Calu3 (cell line): ENCODE data around the gene APOE. TPM values are rescaled to one million over a fixed set of nuclear protein-coding genes. Genes with fewer than 3 reads are reported as not detected.

ENCODE experiments used
- BruUV-seq: library from RNA; stranded (reverse); fragments of 400-500 nt; replicated peaks from 2 replicates; lab custom pipeline; 2021; lab: Mats Ljungman, UMichigan
- CTCF ChIA-PET: fragments of 300-600 bp; sonication (Branson Sonifier 250); formaldehyde crosslinking; loops from one replicate; lab custom pipeline; 2022; ENCODE audit warnings: antibody characterized with exemption; lab: Charles Lee
- DNase-seq: peaks from one replicate; pipeline ENCODE4 v3.0.0; 2022
- H3K27ac Mint-ChIP-seq: one replicate; pipeline ENCODE4 v1.8.0; 2022; ENCODE audit warnings: mixed read lengths; ENCODE audit not compliant: unreplicated experiment
- H3K27me3 Mint-ChIP-seq: one replicate; pipeline ENCODE4 v1.8.0; 2022; ENCODE audit warnings: mixed read lengths; ENCODE audit not compliant: unreplicated experiment
- H3K36me3 Mint-ChIP-seq: one replicate; pipeline ENCODE4 v1.8.0; 2022; ENCODE audit warnings: mild to moderate bottlenecking, moderate library complexity, mixed read lengths; ENCODE audit not compliant: insufficient read depth, unreplicated experiment
- H3K4me1 Mint-ChIP-seq: one replicate; pipeline ENCODE4 v1.8.0; 2022; ENCODE audit warnings: mild to moderate bottlenecking, low read depth, mixed read lengths; ENCODE audit not compliant: unreplicated experiment
- H3K4me3 Mint-ChIP-seq: one replicate; pipeline ENCODE4 v1.8.0; 2022; ENCODE audit warnings: mild to moderate bottlenecking, low read depth, moderate library complexity, mixed read lengths; ENCODE audit not compliant: unreplicated experiment
- H3K9me3 Mint-ChIP-seq: one replicate; pipeline ENCODE4 v1.8.0; 2022; ENCODE audit warnings: low read depth, mixed read lengths; ENCODE audit not compliant: unreplicated experiment
- CTCF ChIP-seq: fragments of 200-600 bp; IDR thresholded peaks from one replicate; pipeline ENCODE4 v1.8.0; 2022; ENCODE audit warnings: antibody characterized with exemption; ENCODE audit not compliant: unreplicated experiment
- intact Hi-C: fragments of 100-400 bp; cut with micrococcal nuclease; formaldehyde crosslinking; loops from one replicate; pipeline ENCODE4 v1.10.0; 2022; ENCODE audit not compliant: unreplicated experiment
- total RNA-seq: library from RNA; stranded (reverse); gene quantifications from 2 replicates; pipeline ENCODE4 v1.2.3, GENCODE V29; 2022

APOE gene
- total RNA-seq, 1 experiment from 2014 or later = 1.1 TPM

GRCh38 chr19:44903602-44904425 is 1.8 kb upstream of the APOE start:
- Mint-ChIP-seq H3K4me1 (peaks cover 11% of the 10 kb centered on the region), H3K4me3 (no peak overlapping the region), H3K9me3 (no peaks in the 10 kb centered on the region), H3K27ac (peak overlapping the region; percentile 79), H3K27me3 (peaks cover 49% of the 10 kb centered on the region), H3K36me3 (peaks cover 78% of the 10 kb centered on the region)
- TF ChIP-seq CTCF = peak; percentile 99
- no TSS peak for BruUV-seq
- intact Hi-C loops = loop anchor here (1.0 kb wide), 1 partner anchor 47 kb away; no protein-coding TSS in a partner anchor
- peak; percentile 90 for DNase-seq
- CTCF ChIA-PET = interaction anchor here (0.6 to 1.2 kb wide), 3 partner anchors 47 to 51 kb away, joined by 3 read pairs; partner anchors contain the start of gene CLPTM1

DNA sequence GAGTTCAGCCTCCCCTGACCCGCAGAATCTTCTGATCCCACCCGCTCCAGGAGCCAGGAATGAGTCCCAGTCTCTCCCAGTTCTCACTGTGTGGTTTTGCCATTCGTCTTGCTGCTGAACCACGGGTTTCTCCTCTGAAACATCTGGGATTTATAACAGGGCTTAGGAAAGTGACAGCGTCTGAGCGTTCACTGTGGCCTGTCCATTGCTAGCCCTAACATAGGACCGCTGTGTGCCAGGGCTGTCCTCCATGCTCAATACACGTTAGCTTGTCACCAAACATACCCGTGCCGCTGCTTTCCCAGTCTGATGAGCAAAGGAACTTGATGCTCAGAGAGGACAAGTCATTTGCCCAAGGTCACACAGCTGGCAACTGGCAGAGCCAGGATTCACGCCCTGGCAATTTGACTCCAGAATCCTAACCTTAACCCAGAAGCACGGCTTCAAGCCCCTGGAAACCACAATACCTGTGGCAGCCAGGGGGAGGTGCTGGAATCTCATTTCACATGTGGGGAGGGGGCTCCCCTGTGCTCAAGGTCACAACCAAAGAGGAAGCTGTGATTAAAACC is 1.1 kb upstream of the APOE start:
- Mint-ChIP-seq H3K9me3 (no peaks in the 10 kb centered on the region), H3K27me3 (peaks cover 49% of the 10 kb centered on the region), H3K4me3 (no peak overlapping the region), H3K4me1 (peaks cover 11% of the 10 kb centered on the region), H3K27ac (no peak overlapping the region), H3K36me3 (peaks cover 71% of the 10 kb centered on the region)
- TSS peak; percentile 23 for BruUV-seq
- no peak for DNase-seq
- CTCF ChIA-PET = interaction anchor here (0.6 to 1.2 kb wide), 3 partner anchors 46 to 50 kb away, joined by 3 read pairs; partner anchors contain the start of gene CLPTM1
- TF ChIP-seq CTCF = no peak
- intact Hi-C loops = no loop called here

DNA sequence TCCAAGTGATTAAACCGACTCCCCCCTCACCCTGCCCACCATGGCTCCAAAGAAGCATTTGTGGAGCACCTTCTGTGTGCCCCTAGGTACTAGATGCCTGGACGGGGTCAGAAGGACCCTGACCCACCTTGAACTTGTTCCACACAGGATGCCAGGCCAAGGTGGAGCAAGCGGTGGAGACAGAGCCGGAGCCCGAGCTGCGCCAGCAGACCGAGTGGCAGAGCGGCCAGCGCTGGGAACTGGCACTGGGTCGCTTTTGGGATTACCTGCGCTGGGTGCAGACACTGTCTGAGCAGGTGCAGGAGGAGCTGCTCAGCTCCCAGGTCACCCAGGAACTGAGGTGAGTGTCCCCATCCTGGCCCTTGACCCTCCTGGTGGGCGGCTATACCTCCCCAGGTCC is 2.0 kb downstream of the APOE start:
- intact Hi-C loops = no loop called here
- no peak for TF ChIP-seq CTCF
- peaks cover 49% of the 10 kb centered on the region for H3K27me3 Mint-ChIP-seq
- no peak for DNase-seq
- no TSS peak for BruUV-seq
- no peaks in the 10 kb centered on the region for H3K9me3 Mint-ChIP-seq
- CTCF ChIA-PET = no interaction called here
- H3K36me3 Mint-ChIP-seq = peaks cover 41% of the 10 kb centered on the region
- peaks cover 24% of the 10 kb centered on the region for H3K4me1 Mint-ChIP-seq
- no peak overlapping the region for H3K27ac Mint-ChIP-seq
- H3K4me3 Mint-ChIP-seq = no peak overlapping the region

DNA sequence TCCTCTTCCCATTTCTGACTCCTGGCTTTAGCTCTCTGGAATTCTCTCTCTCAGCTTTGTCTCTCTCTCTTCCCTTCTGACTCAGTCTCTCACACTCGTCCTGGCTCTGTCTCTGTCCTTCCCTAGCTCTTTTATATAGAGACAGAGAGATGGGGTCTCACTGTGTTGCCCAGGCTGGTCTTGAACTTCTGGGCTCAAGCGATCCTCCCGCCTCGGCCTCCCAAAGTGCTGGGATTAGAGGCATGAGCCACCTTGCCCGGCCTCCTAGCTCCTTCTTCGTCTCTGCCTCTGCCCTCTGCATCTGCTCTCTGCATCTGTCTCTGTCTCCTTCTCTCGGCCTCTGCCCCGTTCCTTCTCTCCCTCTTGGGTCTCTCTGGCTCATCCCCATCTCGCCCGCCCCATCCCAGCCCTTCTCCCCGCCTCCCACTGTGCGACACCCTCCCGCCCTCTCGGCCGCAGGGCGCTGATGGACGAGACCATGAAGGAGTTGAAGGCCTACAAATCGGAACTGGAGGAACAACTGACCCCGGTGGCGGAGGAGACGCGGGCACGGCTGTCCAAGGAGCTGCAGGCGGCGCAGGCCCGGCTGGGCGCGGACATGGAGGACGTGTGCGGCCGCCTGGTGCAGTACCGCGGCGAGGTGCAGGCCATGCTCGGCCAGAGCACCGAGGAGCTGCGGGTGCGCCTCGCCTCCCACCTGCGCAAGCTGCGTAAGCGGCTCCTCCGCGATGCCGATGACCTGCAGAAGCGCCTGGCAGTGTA is 2.7 kb downstream of the APOE start:
- TF ChIP-seq CTCF = no peak
- no peak overlapping the region for H3K4me3 Mint-ChIP-seq
- H3K36me3 Mint-ChIP-seq = peaks cover 35% of the 10 kb centered on the region
- intact Hi-C loops = no loop called here
- H3K27me3 Mint-ChIP-seq = peaks cover 49% of the 10 kb centered on the region
- H3K9me3 Mint-ChIP-seq = no peaks in the 10 kb centered on the region
- no peak overlapping the region for H3K27ac Mint-ChIP-seq
- BruUV-seq = no TSS peak
- DNase-seq = no peak
- CTCF ChIA-PET = no interaction called here
- H3K4me1 Mint-ChIP-seq = peaks cover 28% of the 10 kb centered on the region
